H1 (cell line): ENCODE results near the gene HDDC3. TPM values are rescaled to one million over a fixed set of nuclear protein-coding genes. Genes with fewer than 3 reads are reported as not detected.

Source experiments
- CTCF ChIA-PET: fragments of 300-600 bp; sonication (Branson Sonifier 250); formaldehyde crosslinking; loops from one replicate; lab custom pipeline; 2021; ENCODE audit not compliant: partially characterized antibody; lab: Charles Lee
- POLR2A ChIA-PET: fragments of 300-600 bp; sonication (Branson Sonifier 250); formaldehyde crosslinking; loops from one replicate; lab custom pipeline; 2021; ENCODE audit warnings: inconsistent platforms; ENCODE audit not compliant: partially characterized antibody; lab: Charles Lee
- DNase-seq, 2 experiments: peaks; one replicate each; pipeline versions ENCODE4 v3.0.0 to v3.0.0-alpha.2; 2010 to 2022; ENCODE audit warnings: low spot score in 2 of 2, low read depth in 1 of 2, mixed read lengths in 1 of 2
- FAIRE-seq: peaks from 2 replicates; lab custom pipeline; 2011; peaks lifted over from hg19 to GRCh38; lab: Jason Lieb, UNC
- H2AFZ ChIP-seq: 2 replicates; pipeline ENCODE4 v1.8.1; 2012; ENCODE audit warnings: low read length, inconsistent platforms
- H2AK5ac ChIP-seq: 2 replicates; pipeline ENCODE4 v1.6.1; 2013; ENCODE audit warnings: low read depth, low read length
- H2BK120ac ChIP-seq: replicated peaks from 2 replicates; pipeline ENCODE3; 2013; ENCODE audit warnings: low read depth, low read length, inconsistent platforms
- H2BK12ac ChIP-seq: 2 replicates; pipeline ENCODE4 v1.6.1; 2013; ENCODE audit warnings: low read depth, low read length
- H2BK15ac ChIP-seq: 2 replicates; pipeline ENCODE4 v1.6.1; 2013; ENCODE audit warnings: low read length
- H2BK20ac ChIP-seq: 2 replicates; pipeline ENCODE4 v1.6.1; 2013; ENCODE audit warnings: low read length
- H2BK5ac ChIP-seq: 2 replicates; pipeline ENCODE4 v1.6.1; 2013; ENCODE audit warnings: low read depth, low read length
- H3K14ac ChIP-seq: 2 replicates; pipeline ENCODE4 v1.6.1; 2013; ENCODE audit warnings: inconsistent platforms; ENCODE audit not compliant: insufficient read length
- H3K18ac ChIP-seq: 2 replicates; pipeline ENCODE4 v1.6.1; 2013; ENCODE audit warnings: low read length; ENCODE audit errors: extremely low read depth
- H3K23ac ChIP-seq: 2 replicates; pipeline ENCODE4 v1.6.1; 2013; ENCODE audit warnings: inconsistent platforms; ENCODE audit not compliant: insufficient read length
- H3K23me2 ChIP-seq: 2 replicates; pipeline ENCODE4 v1.6.1; 2013; ENCODE audit warnings: low read depth, low read length
- H3K27ac ChIP-seq: 2 replicates; pipeline ENCODE4 v1.6.1; 2011; ENCODE audit warnings: low read depth, low read length, inconsistent platforms
- H3K27me3 ChIP-seq, 4 experiments: replicated peaks in 1 of 4; 1 replicate in 1 of 4; 2 replicates in 3 of 4; pipeline versions ENCODE4 v1.6.1 to v1.8.1; 2011 to 2013; ENCODE audit warnings: low read length in 3 of 4, mild to moderate bottlenecking in 3 of 4, inconsistent platforms in 2 of 4, mixed read lengths in 2 of 4, moderate library complexity in 1 of 4; ENCODE audit not compliant: control insufficient read depth in 3 of 4, insufficient read depth in 3 of 4; ENCODE audit errors: extremely low read depth in 1 of 4
- H3K36me3 ChIP-seq, 4 experiments: 2 replicates each; pipeline versions ENCODE4 v1.6.1 to v1.8.1; 2011 to 2013; ENCODE audit warnings: mild to moderate bottlenecking in 4 of 4, low read length in 3 of 4, moderate library complexity in 2 of 4, control low read depth in 1 of 4, inconsistent platforms in 1 of 4; ENCODE audit not compliant: insufficient read depth in 4 of 4, control insufficient read depth in 2 of 4
- H3K4ac ChIP-seq: replicated peaks from 2 replicates; pipeline ENCODE3; 2013; ENCODE audit warnings: low read length, low read depth, mixed read lengths, inconsistent platforms; ENCODE audit not compliant: insufficient read length
- H3K4me1 ChIP-seq, 4 experiments: replicated peaks in 1 of 4; 1 replicate in 1 of 4; 2 replicates in 3 of 4; pipeline versions ENCODE4 v1.6.1 to v1.8.1; 2011 to 2013; ENCODE audit warnings: low read length in 3 of 4, inconsistent platforms in 2 of 4, mixed read lengths in 1 of 4; ENCODE audit not compliant: insufficient read depth in 4 of 4, control insufficient read depth in 3 of 4
- H3K4me2 ChIP-seq, 2 experiments: 2 replicates each; pipeline versions ENCODE4 v1.6.1 to v1.8.1; 2011 to 2013; ENCODE audit warnings: low read depth in 2 of 2, low read length in 2 of 2, control low read depth in 1 of 2, inconsistent platforms in 1 of 2, mild to moderate bottlenecking in 1 of 2; ENCODE audit not compliant: insufficient read depth in 1 of 2
- H3K4me3 ChIP-seq, 4 experiments: fragments of 200-600, 300-600 bp in 1 of 4; sonication (generic), shearing (Covaris generic), sonication (Bioruptor Twin) in 1 of 4; 2 replicates each; pipeline versions ENCODE4 v1.5.1 to v1.8.1; 2011 to 2016; ENCODE audit warnings: low read length in 4 of 4, low read depth in 3 of 4, control low read depth in 2 of 4, inconsistent platforms in 2 of 4, mild to moderate bottlenecking in 2 of 4, mixed read lengths in 1 of 4, moderate library complexity in 1 of 4; ENCODE audit not compliant: insufficient read depth in 2 of 4; ENCODE audit errors: extremely low read depth in 1 of 4
- H3K56ac ChIP-seq: replicated peaks from 2 replicates; pipeline ENCODE3; 2013; ENCODE audit warnings: low read depth, mild to moderate bottlenecking, mixed read lengths, low read length, inconsistent platforms; ENCODE audit not compliant: insufficient read length
- H3K79me1 ChIP-seq: 2 replicates; pipeline ENCODE4 v1.6.1; 2013; ENCODE audit warnings: low read depth, low read length, control low read depth
- H3K79me2 ChIP-seq, 2 experiments: 2 replicates each; pipeline versions ENCODE4 v1.6.1 to v1.8.1; 2012 to 2013; ENCODE audit warnings: low read length in 2 of 2, mild to moderate bottlenecking in 2 of 2, inconsistent platforms in 1 of 2; ENCODE audit not compliant: insufficient read depth in 2 of 2, control insufficient read depth in 1 of 2
- H3K9ac ChIP-seq, 4 experiments: replicated peaks in 1 of 4; 1 replicate in 1 of 4; 2 replicates in 3 of 4; pipeline versions ENCODE4 v1.6.1 to v1.8.1; 2011 to 2013; ENCODE audit warnings: low read depth in 3 of 4, low read length in 3 of 4, control low read depth in 2 of 4, mild to moderate bottlenecking in 2 of 4, moderate library complexity in 2 of 4, inconsistent platforms in 1 of 4; ENCODE audit errors: extremely low read depth in 1 of 4
- H3K9me3 ChIP-seq, 2 experiments: 2 replicates each; pipeline versions ENCODE4 v1.6.1 to v1.8.1; 2012 to 2013; ENCODE audit warnings: mild to moderate bottlenecking in 2 of 2, moderate library complexity in 2 of 2, control low read depth in 1 of 2, inconsistent platforms in 1 of 2, low read depth in 1 of 2, low read length in 1 of 2, mixed read lengths in 1 of 2; ENCODE audit not compliant: insufficient read depth in 2 of 2
- H4K20me1 ChIP-seq, 2 experiments: replicated peaks in 1 of 2; 2 replicates each; pipeline versions ENCODE3 to v1.8.1; 2011 to 2013; ENCODE audit warnings: inconsistent platforms in 2 of 2, low read length in 2 of 2, mild to moderate bottlenecking in 1 of 2; ENCODE audit not compliant: insufficient read depth in 2 of 2, control insufficient read depth in 1 of 2
- H4K5ac ChIP-seq: 2 replicates; pipeline ENCODE4 v1.6.1; 2013; ENCODE audit warnings: low read length, low read depth, mixed read lengths, inconsistent platforms; ENCODE audit not compliant: insufficient read length
- H4K8ac ChIP-seq: 2 replicates; pipeline ENCODE4 v1.8.0; 2013; ENCODE audit warnings: mild to moderate bottlenecking, moderate library complexity, low read length, inconsistent platforms; ENCODE audit not compliant: insufficient read depth; ENCODE audit errors: extremely low read depth
- H4K91ac ChIP-seq: replicated peaks from 2 replicates; pipeline ENCODE3; 2013; ENCODE audit warnings: low read length, mixed read lengths, inconsistent platforms; ENCODE audit not compliant: insufficient read length
- ASH2L ChIP-seq: fragments of 200-600, 300-600 bp; sonication (generic); IDR thresholded peaks from one replicate; pipeline ENCODE4 v1.7.1; 2017; ENCODE audit warnings: low read length
- CEBPB ChIP-seq: IDR thresholded peaks from 2 replicates; pipeline ENCODE4 v1.6.1; 2012; ENCODE audit warnings: low read depth, low read length
- CHD1 ChIP-seq: IDR thresholded peaks from 2 replicates; pipeline ENCODE4 v1.6.1; 2012; ENCODE audit warnings: low read depth, low read length, improper control_type of control experiment
- GTF2F1 ChIP-seq: IDR thresholded peaks from 2 replicates; pipeline ENCODE4 v1.6.1; 2012; ENCODE audit warnings: low read depth, low read length, improper control_type of control experiment, borderline replicate concordance
- HDAC6 ChIP-seq: IDR thresholded peaks from one replicate; pipeline ENCODE4 v1.7.1; 2012; ENCODE audit warnings: low read depth, mild to moderate bottlenecking, inconsistent platforms, low read length, moderate library complexity
- JUND ChIP-seq: IDR thresholded peaks from 2 replicates; pipeline ENCODE4 v1.6.1; 2011; ENCODE audit warnings: mild to moderate bottlenecking, improper control_type of control experiment, low read length
- POLR2A ChIP-seq, 2 experiments: IDR thresholded peaks; 1 replicate in 1 of 2; 2 replicates in 1 of 2; pipeline ENCODE4 v1.6.1; 2011; ENCODE audit warnings: low read depth in 2 of 2, low read length in 2 of 2, mild to moderate bottlenecking in 2 of 2; ENCODE audit errors: control extremely low read depth in 1 of 2
- RAD21 ChIP-seq, 2 experiments: IDR thresholded peaks in 1 of 2; conservative IDR thresholded peaks in 1 of 2; 2 replicates each; pipeline ENCODE4 v1.6.1; 2011; ENCODE audit warnings: low read depth in 2 of 2, low read length in 2 of 2, improper control_type of control experiment in 1 of 2, inconsistent platforms in 1 of 2, mild to moderate bottlenecking in 1 of 2, moderate library complexity in 1 of 2
- RBBP5 ChIP-seq: IDR thresholded peaks from 2 replicates; pipeline ENCODE4 v1.7.1; 2012; ENCODE audit warnings: low read depth, mild to moderate bottlenecking, inconsistent platforms, low read length, moderate library complexity, borderline replicate concordance
- SIX5 ChIP-seq: IDR thresholded peaks from 2 replicates; pipeline ENCODE4 v1.6.1; 2011; ENCODE audit warnings: mild to moderate bottlenecking, low read depth, low read length
- SP2 ChIP-seq: IDR thresholded peaks from 2 replicates; pipeline ENCODE4 v1.6.1; 2012; ENCODE audit warnings: mild to moderate bottlenecking, low read length, inconsistent platforms
- SUZ12 ChIP-seq: fragments of 200-600 bp; sonication (generic); IDR thresholded peaks from 2 replicates; pipeline ENCODE4 v1.6.1; 2012; ENCODE audit warnings: mild to moderate bottlenecking, inconsistent platforms, low read length, moderate library complexity, mixed read lengths
- WGBS, 2 experiments: shearing (Covaris generic) in 1 of 2; methylation state at CpG; one replicate each; pipeline versions ENCODE4 v1.1.6 to v1.1.7; 2013 to 2015; ENCODE audit warnings: low lambda C conversion rate in 2 of 2, mixed read lengths in 2 of 2, inconsistent platforms in 1 of 2, low coverage in 1 of 2, missing lambda C conversion rate in 1 of 2; ENCODE audit not compliant: insufficient replicate concordance in 2 of 2, insufficient coverage in 1 of 2, insufficient read length in 1 of 2; ENCODE audit errors: extremely low coverage in 1 of 2, missing lambda C conversion rate in 1 of 2; 5-methylcytosine and 5-hydroxymethylcytosine counted together
- polyA plus RNA-seq, 7 experiments: library from polyadenylated mRNA; depleted of rRNA in 3 of 7; stranded (reverse) in 5 of 7; unstranded in 2 of 7; fragments of >200 nt in 5 of 7; fragments of 200-250 nt in 2 of 7; gene quantifications; 1 replicate in 5 of 7; 2 replicates in 1 of 7; 4 replicates in 1 of 7; pipeline versions ENCODE4 v1.2.1 to v1.2.3, GENCODE V29; 2011 to 2013; ENCODE audit warnings: missing spikeins in 2 of 7, mixed read lengths in 2 of 7
- total RNA-seq: library from RNA; stranded (reverse); fragmentation: NEBNext Ultra II Directional; extraction: Animal tissue kit (Norgen Biotek cat#: 25700); gene quantifications from 2 replicates; pipeline ENCODE4 v1.2.1, GENCODE V29; 2021
- TF ChIP-seq, protein P1 (sequence below): IDR thresholded peaks from 2 replicates; pipeline ENCODE4 v1.6.1; 2012; ENCODE audit warnings: inconsistent platforms

HDDC3 gene
- total and polyA plus RNA-seq, 2 of the 8 experiments (the other 6 are each of a cell fraction or from before 2014, with no cell fraction given): 16.3 to 16.5 TPM

- no peaks in the 10 kb centered on the region; a peak in 2 of 8 replicates for H3K36me3 ChIP-seq
- no peak overlapping the region for H3K23ac ChIP-seq
- no peaks in the 10 kb centered on the region for H3K4me1 ChIP-seq
- no peak overlapping the region for H2BK12ac ChIP-seq
- ChIA-PET POLR2A (interaction anchor here (1.3 kb wide), 1 partner anchor 11 kb away, joined by 3 read pairs; the partner anchor contains the start of gene HDDC3), CTCF (interaction anchor here (2.4 to 4.6 kb wide), 2 partner anchors 11 to 26 kb away, joined by 6 to 58 read pairs; partner anchors contain the start of genes HDDC3 and UNC45A)
- H2BK20ac ChIP-seq: no peak overlapping the region
- H3K4me3 ChIP-seq: no peak overlapping the region
- no peaks in the 10 kb centered on the region; a peak in 1 of 7 replicates for H3K27me3 ChIP-seq
- 96% methylated on average over 4 of the region's 4 CpGs; no CpG with 5 or more reads in 1 of the 2 experiments for WGBS, 2 experiments
- H4K20me1 ChIP-seq: peaks cover 0 to 1% of the 10 kb centered on the region in 2 experiments
- no peaks in the 10 kb centered on the region for H3K79me1 ChIP-seq
- no peak overlapping the region for H3K4me2 ChIP-seq
- H3K4ac ChIP-seq: no peak overlapping the region
- H2AFZ ChIP-seq: no peak overlapping the region
- H4K8ac ChIP-seq: no peak overlapping the region
- no peaks in the 10 kb centered on the region for H3K9me3 ChIP-seq
- no peak overlapping the region for H2AK5ac ChIP-seq
- no peak overlapping the region for H3K56ac ChIP-seq
- no peaks in the 10 kb centered on the region for H3K23me2 ChIP-seq
- no peak overlapping the region for H3K14ac ChIP-seq
- no peak overlapping the region for H2BK120ac ChIP-seq
- H2BK5ac ChIP-seq: no peak overlapping the region
- no peak overlapping the region for H3K27ac ChIP-seq
- H4K5ac ChIP-seq: no peak overlapping the region
- no peak overlapping the region for H3K18ac ChIP-seq
- FAIRE-seq (no peak), DNase-seq (no peak)
- H4K91ac ChIP-seq: no peak overlapping the region
- no peaks in the 10 kb centered on the region for H3K79me2 ChIP-seq
- no peak overlapping the region for H2BK15ac ChIP-seq
- no peak overlapping the region for H3K9ac ChIP-seq
- no peak for TF ChIP-seq SIX5
- no peak for TF ChIP-seq JUND
- no peak for TF ChIP-seq RAD21 (IDR thresholded peaks at IDR 0.05 in 1 of 2, conservative IDR thresholded peaks at IDR 0.05 in 1 of 2; ENCODE audit: low read depth in 2 of 2, low read length in 2 of 2)
- no peak for TF ChIP-seq CHD1
- no peak for TF ChIP-seq RBBP5
- TF ChIP-seq HDAC6: no peak
- TF ChIP-seq POLR2A (IDR thresholded peaks at IDR 0.05; ENCODE audit: control extremely low read depth in 1 of 2, low read depth in 2 of 2, low read length in 2 of 2): no peak
- TF ChIP-seq SP2: no peak
- TF ChIP-seq, protein P1, sequence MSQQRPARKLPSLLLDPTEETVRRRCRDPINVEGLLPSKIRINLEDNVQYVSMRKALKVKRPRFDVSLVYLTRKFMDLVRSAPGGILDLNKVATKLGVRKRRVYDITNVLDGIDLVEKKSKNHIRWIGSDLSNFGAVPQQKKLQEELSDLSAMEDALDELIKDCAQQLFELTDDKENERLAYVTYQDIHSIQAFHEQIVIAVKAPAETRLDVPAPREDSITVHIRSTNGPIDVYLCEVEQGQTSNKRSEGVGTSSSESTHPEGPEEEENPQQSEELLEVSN: no peak
- TF ChIP-seq CEBPB: no peak
- no peak for TF ChIP-seq ASH2L
- TF ChIP-seq SUZ12: no peak
- no peak for TF ChIP-seq GTF2F1
These were observed 10.5 kb downstream of the HDDC3 start for GRCh38 chr15:90921887-90922286.
